C4-2B (cell line): Measurements from ENCODE around the gene UGGT1.

Experiments used
- ZFX ChIP-seq: fragments of 450-650 bp; IDR thresholded peaks from 2 replicates; pipeline ENCODE4 v1.6.1; 2017
- TF ChIP-seq, protein P1 (sequence below): fragments of 450-650 bp; conservative IDR thresholded peaks from 2 replicates; pipeline ENCODE4 v1.5.1; 2017; ENCODE audit warnings: mild to moderate bottlenecking

DNA sequence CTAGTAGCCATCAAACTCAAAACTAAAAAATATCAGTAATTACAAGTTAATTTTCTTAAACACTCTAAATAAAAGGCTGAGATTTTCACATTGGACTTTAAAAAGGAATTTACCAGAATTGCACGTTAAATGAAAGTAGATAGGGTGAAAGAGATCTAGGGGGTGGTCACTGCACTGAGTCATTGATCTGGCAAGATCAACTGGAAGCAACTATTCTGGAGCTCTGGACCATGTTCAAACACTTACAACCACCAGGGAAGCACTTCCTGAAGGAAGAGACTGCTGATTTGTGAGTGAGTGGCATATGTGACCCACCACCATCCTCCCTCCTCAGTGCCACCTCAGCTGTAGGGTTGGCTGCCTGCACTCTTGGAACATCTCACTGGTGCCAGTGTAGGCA is 111.8 kb downstream of the UGGT1 start:
- TF ChIP-seq, protein P1, sequence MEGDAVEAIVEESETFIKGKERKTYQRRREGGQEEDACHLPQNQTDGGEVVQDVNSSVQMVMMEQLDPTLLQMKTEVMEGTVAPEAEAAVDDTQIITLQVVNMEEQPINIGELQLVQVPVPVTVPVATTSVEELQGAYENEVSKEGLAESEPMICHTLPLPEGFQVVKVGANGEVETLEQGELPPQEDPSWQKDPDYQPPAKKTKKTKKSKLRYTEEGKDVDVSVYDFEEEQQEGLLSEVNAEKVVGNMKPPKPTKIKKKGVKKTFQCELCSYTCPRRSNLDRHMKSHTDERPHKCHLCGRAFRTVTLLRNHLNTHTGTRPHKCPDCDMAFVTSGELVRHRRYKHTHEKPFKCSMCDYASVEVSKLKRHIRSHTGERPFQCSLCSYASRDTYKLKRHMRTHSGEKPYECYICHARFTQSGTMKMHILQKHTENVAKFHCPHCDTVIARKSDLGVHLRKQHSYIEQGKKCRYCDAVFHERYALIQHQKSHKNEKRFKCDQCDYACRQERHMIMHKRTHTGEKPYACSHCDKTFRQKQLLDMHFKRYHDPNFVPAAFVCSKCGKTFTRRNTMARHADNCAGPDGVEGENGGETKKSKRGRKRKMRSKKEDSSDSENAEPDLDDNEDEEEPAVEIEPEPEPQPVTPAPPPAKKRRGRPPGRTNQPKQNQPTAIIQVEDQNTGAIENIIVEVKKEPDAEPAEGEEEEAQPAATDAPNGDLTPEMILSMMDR = no peak
- no peak for TF ChIP-seq ZFX
